ENCODE results near the gene TMEM33. TPM values are rescaled to one million over a fixed set of nuclear protein-coding genes. Genes with fewer than 3 reads are reported as not detected.
A peak's percentile ranks its signal among the peaks of the same experiment; 100 is the strongest.

The TMEM33 gene
- total RNA-seq, 4 donors from 2014 or later, result 18.2 to 67.4 (median 46.7) TPM

- peaks cover 0 to 22% (median 6%) of the 10 kb centered on the region in 4 donors for H3K4me1 ChIP-seq
- no peak overlapping the region for H3K27ac ChIP-seq
- peaks cover 0 to 10% (median 0%) of the 10 kb centered on the region in 3 donors for H3K36me3 ChIP-seq
- H3K4me3 ChIP-seq, result no peak overlapping the region
- TF ChIP-seq CTCF (IDR thresholded peaks at IDR 0.05) (no peak), POLR2A (IDR thresholded peaks at IDR 0.05) (no peak)
- H3K27me3 ChIP-seq, result no peaks in the 10 kb centered on the region
- H3K9me3 ChIP-seq, result no peaks in the 10 kb centered on the region
- no peak for DNase-seq
These were observed 5.6 kb downstream of the TMEM33 start for GRCh38 chr4:41940834-41941233.

- DNase-seq, result no peak
- peaks cover 0 to 18% (median 0%) of the 10 kb centered on the region in 3 donors for H3K36me3 ChIP-seq
- TF ChIP-seq POLR2A (IDR thresholded peaks at IDR 0.05) (no peak), CTCF (IDR thresholded peaks at IDR 0.05) (no peak)
These were observed 8.3 kb downstream of the TMEM33 start for GRCh38 chr4:41943506-41943905.

GRCh38 chr4:41944089-41944488 lies 8.9 kb downstream of the TMEM33 start:
- Histone ChIP-seq H3K36me3 (peaks cover 0 to 16% (median 0%) of the 10 kb centered on the region in 3 donors), H3K4me3 (no peak overlapping the region)

More at GRCh38 chr4:41943506-41943905, 8.3 kb downstream of the TMEM33 start:
- H3K9me3 ChIP-seq, result no peaks in the 10 kb centered on the region
- H3K4me1 ChIP-seq, result no peaks in the 10 kb centered on the region
- no peak overlapping the region for H3K4me3 ChIP-seq
- no peaks in the 10 kb centered on the region for H3K27me3 ChIP-seq
- H3K27ac ChIP-seq, result no peak overlapping the region

GRCh38 chr4:41949531-41949930 lies 14.3 kb downstream of the TMEM33 start:
- no peak overlapping the region for H3K4me3 ChIP-seq
- no peak overlapping the region for H3K27ac ChIP-seq
- no peaks in the 10 kb centered on the region for H3K9me3 ChIP-seq
- TF ChIP-seq POLR2A (IDR thresholded peaks at IDR 0.05), result no peak
- H3K36me3 ChIP-seq, result peaks cover 0 to 52% (median 0%) of the 10 kb centered on the region in 3 donors
- H3K27me3 ChIP-seq, result no peaks in the 10 kb centered on the region
- H3K4me1 ChIP-seq, result no peaks in the 10 kb centered on the region
- DNase-seq, result no peak

More at GRCh38 chr4:41944089-41944488, 8.9 kb downstream of the TMEM33 start:
- Histone ChIP-seq H3K4me1 (no peaks in the 10 kb centered on the region), H3K27me3 (no peaks in the 10 kb centered on the region), H3K27ac (no peak overlapping the region), H3K9me3 (no peaks in the 10 kb centered on the region)
- no peak for DNase-seq
- TF ChIP-seq POLR2A (IDR thresholded peaks at IDR 0.05) (no peak), CTCF (IDR thresholded peaks at IDR 0.05) (no peak)

GRCh38 chr4:41957634-41958033 lies 22.4 kb downstream of the TMEM33 start:
- Histone ChIP-seq H3K9me3 (no peaks in the 10 kb centered on the region), H3K4me1 (no peaks in the 10 kb centered on the region), H3K27me3 (no peaks in the 10 kb centered on the region), H3K4me3 (no peak overlapping the region), H3K36me3 (peaks cover 0 to 33% (median 0%) of the 10 kb centered on the region in 3 donors), H3K27ac (no peak overlapping the region)
- DNase-seq, result no peak
- TF ChIP-seq POLR2A (IDR thresholded peaks at IDR 0.05) (no peak), CTCF (IDR thresholded peaks at IDR 0.05) (peak in 3 of 6 experiments; percentile 37 to 39 (median 38))

- no peaks in the 10 kb centered on the region for H3K27me3 ChIP-seq
- H3K4me1 ChIP-seq, result no peaks in the 10 kb centered on the region
- H3K27ac ChIP-seq, result no peak overlapping the region
- TF ChIP-seq CTCF (IDR thresholded peaks at IDR 0.05) (peak in 2 of 6 experiments; percentile 4 to 34), POLR2A (IDR thresholded peaks at IDR 0.05) (no peak)
- H3K36me3 ChIP-seq, result no peaks in the 10 kb centered on the region
- no peaks in the 10 kb centered on the region for H3K9me3 ChIP-seq
- no peak overlapping the region for H3K4me3 ChIP-seq
- DNase-seq, result no peak
These were observed 27.9 kb downstream of the TMEM33 start for GRCh38 chr4:41963105-41963504.

Data from Peyer's patch (tissue), 4 donors.